MM.1S (cell line): ENCODE results near the gene OR6A2.

Source experiments
- DNase-seq: peaks from one replicate; pipeline ENCODE4 v3.0.0-alpha.2; 2015
- H2AFZ ChIP-seq: fragments of 300-600 bp; sonication (generic); 2 replicates; pipeline ENCODE4 v1.6.0; 2016; ENCODE audit warnings: antibody characterized with exemption, low read length
- H3F3A ChIP-seq: fragments of 300-600 bp; sonication (generic); 2 replicates; pipeline ENCODE4 v1.6.1; 2016; ENCODE audit warnings: mild to moderate bottlenecking, antibody characterized with exemption, low read length, moderate library complexity, mixed read lengths; ENCODE audit not compliant: insufficient read depth
- H3K27ac ChIP-seq: fragments of 300-600 bp; sonication (generic); 2 replicates; pipeline ENCODE4 v1.5.1; 2016; ENCODE audit warnings: mild to moderate bottlenecking, low read length
- H3K27me3 ChIP-seq: fragments of 300-600 bp; sonication (generic); replicated peaks from 2 replicates; pipeline ENCODE4 v1.6.0; 2016; ENCODE audit warnings: low read length; ENCODE audit not compliant: insufficient read depth
- H3K36me3 ChIP-seq: fragments of 300-600 bp; sonication (generic); replicated peaks from 2 replicates; pipeline ENCODE4 v1.6.1; 2016; ENCODE audit warnings: mild to moderate bottlenecking, low read length, mixed read lengths; ENCODE audit not compliant: insufficient read depth
- H3K4me1 ChIP-seq: fragments of 300-600 bp; sonication (generic); 2 replicates; pipeline ENCODE4 v1.6.1; 2016; ENCODE audit warnings: low read length, mixed read lengths
- H3K4me2 ChIP-seq: fragments of 300-600 bp; sonication (generic); 2 replicates; pipeline ENCODE4 v1.6.0; 2016; ENCODE audit warnings: low read depth, low read length
- H3K4me3 ChIP-seq: fragments of 300-600 bp; sonication (generic); 2 replicates; pipeline ENCODE4 v1.5.1; 2016; ENCODE audit warnings: low read length, mixed read lengths
- H3K79me2 ChIP-seq: fragments of 300-600 bp; sonication (generic); 2 replicates; pipeline ENCODE4 v1.6.1; 2016; ENCODE audit warnings: mixed run types, low read length, mixed read lengths
- H3K9ac ChIP-seq: fragments of 300-600 bp; sonication (generic); 2 replicates; pipeline ENCODE4 v1.6.1; 2016; ENCODE audit warnings: low read length, mixed read lengths
- H3K9me2 ChIP-seq: fragments of 300-600 bp; sonication (generic); replicated peaks from 2 replicates; pipeline ENCODE4 v1.6.1; 2016; ENCODE audit warnings: mild to moderate bottlenecking, low read length, mixed read lengths; ENCODE audit not compliant: insufficient read depth
- H3K9me3 ChIP-seq: fragments of 300-600 bp; sonication (generic); replicated peaks from 2 replicates; pipeline ENCODE4 v1.6.1; 2016; ENCODE audit warnings: mild to moderate bottlenecking, low read length, mixed read lengths; ENCODE audit not compliant: insufficient read depth
- H4K20me1 ChIP-seq: fragments of 300-600 bp; sonication (generic); 2 replicates; pipeline ENCODE4 v1.6.1; 2016; ENCODE audit warnings: mild to moderate bottlenecking, low read length, moderate library complexity, mixed read lengths; ENCODE audit not compliant: insufficient read depth
- CTCF ChIP-seq: fragments of 300-600 bp; sonication (generic); IDR thresholded peaks from 2 replicates; pipeline ENCODE4 v1.5.1; 2016; ENCODE audit warnings: antibody characterized with exemption, low read length, mixed read lengths
- EZH2 ChIP-seq: fragments of 300-600 bp; sonication (generic); optimal IDR thresholded peaks from 2 replicates; pipeline ENCODE3; 2017; ENCODE audit warnings: low read depth, mild to moderate bottlenecking, antibody characterized with exemption, low read length, mixed read lengths
- EZH2phosphoT487 ChIP-seq: fragments of 300-600 bp; sonication (generic); IDR thresholded peaks from 2 replicates; pipeline ENCODE4 v1.6.1; 2018; ENCODE audit warnings: antibody characterized with exemption, low read length

OR6A2 gene

GRCh38 chr11:6828103-6828502, 28.6 kb upstream of the OR6A2 start:
- Histone ChIP-seq H3K4me1 (no peaks in the 10 kb centered on the region), H3K9me2 (no peaks in the 10 kb centered on the region), H3K4me3 (no peak overlapping the region), H3K4me2 (no peak overlapping the region), H3K9me3 (no peaks in the 10 kb centered on the region), H3K9ac (no peak overlapping the region), H3K27ac (no peak overlapping the region), H3K27me3 (no peaks in the 10 kb centered on the region), H2AFZ (no peak overlapping the region), H3K36me3 (no peaks in the 10 kb centered on the region), H4K20me1 (no peaks in the 10 kb centered on the region), H3K79me2 (no peaks in the 10 kb centered on the region), H3F3A (no peaks in the 10 kb centered on the region)
- DNase-seq: no peak
- no peak for TF ChIP-seq EZH2
- no peak for TF ChIP-seq EZH2phosphoT487
- no peak for TF ChIP-seq CTCF

- no peaks in the 10 kb centered on the region for H3K9me2 ChIP-seq
- no peak overlapping the region for H3K4me2 ChIP-seq
- TF ChIP-seq CTCF: no peak
- no peak for TF ChIP-seq EZH2
- no peak for TF ChIP-seq EZH2phosphoT487
- H3K36me3 ChIP-seq: no peaks in the 10 kb centered on the region
- H3K9ac ChIP-seq: no peak overlapping the region
- H3K4me1 ChIP-seq: no peaks in the 10 kb centered on the region
- no peaks in the 10 kb centered on the region for H4K20me1 ChIP-seq
- no peak for DNase-seq
- H3K9me3 ChIP-seq: no peaks in the 10 kb centered on the region
- H3K79me2 ChIP-seq: no peaks in the 10 kb centered on the region
- no peaks in the 10 kb centered on the region for H3F3A ChIP-seq
- H3K4me3 ChIP-seq: no peak overlapping the region
- H3K27ac ChIP-seq: no peak overlapping the region
- H3K27me3 ChIP-seq: no peaks in the 10 kb centered on the region
- no peak overlapping the region for H2AFZ ChIP-seq
These were observed 25.8 kb upstream of the OR6A2 start for GRCh38 chr11:6825231-6825744.

- TF ChIP-seq CTCF (no peak), EZH2 (no peak), EZH2phosphoT487 (no peak)
These were observed 24.8 kb upstream of the OR6A2 start for GRCh38 chr11:6824136-6824823.

More at GRCh38 chr11:6824136-6824823, 24.8 kb upstream of the OR6A2 start:
- Histone ChIP-seq H3F3A (no peaks in the 10 kb centered on the region), H3K9me2 (no peaks in the 10 kb centered on the region), H3K27ac (no peak overlapping the region), H3K36me3 (no peaks in the 10 kb centered on the region), H3K79me2 (no peaks in the 10 kb centered on the region), H3K9ac (no peak overlapping the region), H3K27me3 (no peaks in the 10 kb centered on the region), H3K4me3 (no peak overlapping the region), H3K9me3 (no peaks in the 10 kb centered on the region), H2AFZ (no peak overlapping the region), H3K4me1 (no peaks in the 10 kb centered on the region), H3K4me2 (no peak overlapping the region), H4K20me1 (no peaks in the 10 kb centered on the region)
- no peak for DNase-seq
